Measurements from ENCODE around the gene DSCAML1.

DSCAML1 gene

GRCh38 chr11:117633186-117633754, 163.7 kb downstream of the DSCAML1 start:
- DNase-seq (ENCODE audit: low spot score), result no peak

DNA sequence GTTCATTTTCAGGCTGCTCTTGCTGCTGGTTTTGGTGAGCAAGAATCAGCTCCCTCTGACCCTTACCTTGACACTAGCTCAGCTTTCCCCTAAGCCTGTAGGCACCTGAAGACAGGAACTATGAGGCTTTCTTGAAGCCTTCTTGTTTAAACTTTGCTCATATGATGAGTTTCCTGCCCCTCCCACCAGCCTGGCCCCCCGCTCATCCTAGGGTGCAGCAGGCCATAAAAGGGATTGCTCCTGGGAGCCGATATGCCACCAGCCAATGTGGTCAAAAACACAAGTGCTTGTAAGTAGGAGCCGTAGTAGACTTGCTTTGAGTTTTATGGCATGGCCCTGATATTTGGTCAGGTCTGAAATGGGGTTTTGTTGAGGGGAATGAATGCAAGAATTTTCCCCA, 164.7 kb downstream of the DSCAML1 start:
- no peak for DNase-seq (ENCODE audit: low spot score)

DNA sequence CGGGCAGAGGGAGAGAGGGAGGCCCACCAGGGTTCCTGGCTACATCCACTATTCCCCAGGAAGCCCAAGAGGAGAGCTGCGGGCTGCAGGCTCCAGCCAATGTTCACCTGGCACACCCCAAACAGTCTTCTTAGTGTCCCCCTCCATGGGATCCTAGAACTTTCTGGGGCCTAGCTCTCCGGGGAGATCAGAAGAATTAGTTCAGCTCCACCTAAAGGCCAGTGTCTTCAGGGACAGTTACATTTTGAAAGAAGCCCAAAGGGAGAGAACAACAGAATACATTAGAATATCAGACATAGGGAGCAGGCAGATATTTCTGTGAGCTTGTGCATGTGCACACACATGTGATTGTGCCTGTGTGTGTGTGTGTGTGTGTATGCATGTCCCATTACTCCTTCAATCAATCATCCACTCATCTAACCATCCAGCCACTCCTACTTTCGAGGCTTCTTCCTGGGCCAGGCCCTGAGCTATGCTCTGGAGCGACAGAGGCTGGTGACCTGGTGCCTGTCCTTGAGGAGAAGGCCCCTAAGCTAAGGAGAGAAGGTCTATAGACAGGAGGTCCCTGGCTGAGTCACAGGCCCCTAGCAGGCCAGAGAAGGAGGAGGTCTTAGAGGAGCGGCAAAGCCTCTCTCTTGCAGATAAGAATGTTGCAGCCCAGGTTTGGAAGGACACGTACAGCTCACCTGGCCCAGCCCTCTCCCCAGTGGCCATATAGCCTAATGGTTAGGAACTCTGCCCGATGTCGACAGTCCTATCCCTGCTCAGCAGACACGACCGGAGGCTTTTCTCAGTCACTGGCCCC, 165.5 kb downstream of the DSCAML1 start:
- no peak for DNase-seq (ENCODE audit: low spot score)

GRCh38 chr11:117629891-117630538, 167.0 kb downstream of the DSCAML1 start:
- no peak for DNase-seq (ENCODE audit: low spot score)

- no peak for DNase-seq (ENCODE audit: low spot score)
These were observed 167.9 kb downstream of the DSCAML1 start for GRCh38 chr11:117629146-117629545.

DNA sequence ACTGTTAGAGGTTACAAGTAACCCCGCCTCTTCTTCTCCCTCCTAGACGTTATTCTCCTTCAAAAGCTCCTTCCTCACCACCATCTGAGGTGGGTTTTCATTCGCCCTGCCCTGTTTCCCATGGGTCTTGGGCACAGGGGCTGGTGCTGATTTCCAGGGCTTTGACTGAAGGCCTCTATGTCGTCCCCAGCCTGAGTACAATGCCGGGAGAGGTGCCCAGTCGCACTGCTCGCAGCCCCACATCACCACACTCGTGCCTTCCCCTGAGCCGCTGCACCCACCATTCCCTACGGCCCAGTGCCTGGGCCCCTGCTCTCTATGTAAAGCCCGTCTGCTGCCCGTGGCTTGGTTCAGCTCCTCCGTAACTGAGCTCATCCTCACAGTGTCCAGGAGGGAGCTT, 169.8 kb downstream of the DSCAML1 start:
- no peak for DNase-seq (ENCODE audit: low spot score)

- DNase-seq (ENCODE audit: low spot score), result no peak
These were observed 170.4 kb downstream of the DSCAML1 start for GRCh38 chr11:117626576-117626975.

GRCh38 chr11:117625237-117625636, 171.8 kb downstream of the DSCAML1 start:
- DNase-seq (ENCODE audit: low spot score), result no peak

DNA sequence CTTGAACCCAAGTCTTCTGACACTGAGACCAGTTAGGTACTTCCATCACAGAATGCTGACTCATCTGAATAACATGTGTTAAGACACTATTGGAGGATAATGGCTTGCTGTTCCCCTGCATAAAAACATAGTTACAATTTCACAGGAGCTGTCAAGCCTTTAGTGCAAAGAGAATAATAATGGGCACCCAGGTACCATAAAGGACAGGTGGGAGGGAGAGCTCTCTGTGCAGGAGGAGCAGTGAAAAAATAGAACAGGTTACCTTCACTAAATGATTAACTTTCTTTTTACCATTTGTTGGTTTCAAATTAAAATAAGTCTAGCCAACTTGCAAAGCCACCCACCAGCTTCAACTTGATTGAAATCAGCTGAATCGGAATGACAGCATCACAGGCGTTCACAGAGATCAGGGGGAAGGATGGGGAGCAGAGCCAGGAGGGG, 173.2 kb downstream of the DSCAML1 start:
- DNase-seq (ENCODE audit: low spot score), result no peak

DNA sequence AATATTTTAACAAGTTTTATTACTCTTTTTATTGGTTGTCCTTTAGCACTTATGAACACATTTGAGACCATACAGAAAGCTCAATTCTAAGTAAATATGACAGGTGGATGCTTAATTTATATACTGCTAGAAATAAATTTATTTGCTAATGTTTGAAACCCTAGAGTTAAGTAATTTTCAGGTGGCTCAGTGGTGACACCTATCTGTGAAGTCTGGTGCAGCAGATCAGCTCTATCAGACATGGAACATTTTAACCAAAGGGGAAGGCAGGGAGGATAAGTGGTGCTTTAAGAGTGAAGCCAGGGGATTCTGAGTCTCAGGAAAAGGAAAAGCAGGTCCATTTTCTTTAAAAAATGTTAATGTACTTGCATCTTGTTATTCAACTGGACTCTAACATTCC, 175.8 kb downstream of the DSCAML1 start:
- DNase-seq (ENCODE audit: low spot score), result peak; percentile 14

GRCh38 chr11:117620659-117621058, 176.4 kb downstream of the DSCAML1 start:
- DNase-seq (ENCODE audit: low spot score), result no peak

DNA sequence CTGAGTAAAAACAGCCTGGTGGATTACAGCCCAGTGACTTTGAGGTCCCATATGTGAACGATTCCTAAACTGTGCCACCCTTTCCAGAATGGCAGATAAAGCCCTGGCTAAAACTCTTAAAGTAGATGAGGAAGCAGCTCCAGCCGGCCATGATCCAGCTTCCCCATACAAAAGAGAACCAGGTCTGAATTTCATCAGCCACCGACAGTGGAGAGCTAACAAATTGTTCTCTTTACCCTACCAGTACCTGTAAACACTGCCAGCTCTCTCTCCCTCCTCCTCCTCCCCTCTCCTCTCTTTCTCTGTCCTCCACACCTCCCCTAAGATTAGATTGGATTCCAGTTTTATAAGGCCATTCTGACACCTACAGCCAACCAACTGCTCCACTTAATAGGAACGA, 176.9 kb downstream of the DSCAML1 start:
- DNase-seq (ENCODE audit: low spot score), result no peak

DNA sequence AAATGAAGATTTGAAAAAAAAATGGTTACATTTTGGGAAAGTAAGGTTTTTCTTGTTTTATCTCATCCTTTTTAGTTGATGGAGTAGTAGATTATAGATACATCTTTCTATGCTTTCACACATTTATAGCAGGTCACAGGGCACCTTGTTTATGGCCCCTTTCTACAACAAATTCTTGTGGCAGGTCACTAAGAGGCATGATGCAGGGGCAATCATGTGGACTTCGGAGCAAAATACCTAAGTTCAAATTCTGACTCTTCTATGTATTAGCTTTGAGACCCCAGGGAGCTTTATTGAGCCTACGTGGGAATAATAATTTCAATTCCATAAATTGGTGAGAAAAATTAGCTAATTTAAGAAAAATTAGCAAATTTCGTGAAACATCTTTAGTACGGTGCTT, 177.4 kb downstream of the DSCAML1 start:
- no peak for DNase-seq (ENCODE audit: low spot score)

- DNase-seq (ENCODE audit: low spot score), result no peak
These were observed 178.0 kb downstream of the DSCAML1 start for GRCh38 chr11:117618982-117619355.

DNA sequence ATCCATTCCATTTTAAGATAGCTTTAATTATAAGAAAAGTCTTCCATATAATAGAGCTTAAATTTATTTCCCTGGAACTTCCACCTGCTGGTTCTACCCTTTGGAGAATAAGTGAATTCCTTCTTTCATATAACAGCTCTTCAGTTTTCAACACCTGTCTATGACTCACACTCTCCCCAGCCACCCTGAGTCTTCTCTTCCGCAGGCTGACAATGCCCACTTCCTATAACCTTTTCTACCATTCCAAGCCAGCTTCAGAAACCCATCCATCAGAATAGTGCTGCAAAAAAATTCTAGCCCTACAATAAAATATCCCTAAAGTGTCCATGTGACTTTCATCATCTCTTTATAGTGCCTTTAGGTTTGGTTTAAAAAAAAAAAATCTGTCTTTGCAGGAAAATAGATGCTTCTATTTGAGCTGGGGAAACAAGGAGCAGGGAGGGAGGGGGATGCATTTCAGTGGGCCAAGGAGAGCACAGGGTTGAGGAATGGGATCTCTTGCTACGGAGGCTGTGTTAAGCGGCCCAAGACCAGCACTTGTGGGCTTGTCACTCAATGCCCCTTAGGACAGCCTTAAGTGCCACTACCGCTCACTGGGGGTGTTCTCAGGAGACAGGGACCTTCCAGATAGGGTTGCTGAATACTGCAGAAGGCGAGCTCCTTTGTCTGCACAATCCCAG, 178.6 kb downstream of the DSCAML1 start:
- no peak for DNase-seq (ENCODE audit: low spot score)

DNA sequence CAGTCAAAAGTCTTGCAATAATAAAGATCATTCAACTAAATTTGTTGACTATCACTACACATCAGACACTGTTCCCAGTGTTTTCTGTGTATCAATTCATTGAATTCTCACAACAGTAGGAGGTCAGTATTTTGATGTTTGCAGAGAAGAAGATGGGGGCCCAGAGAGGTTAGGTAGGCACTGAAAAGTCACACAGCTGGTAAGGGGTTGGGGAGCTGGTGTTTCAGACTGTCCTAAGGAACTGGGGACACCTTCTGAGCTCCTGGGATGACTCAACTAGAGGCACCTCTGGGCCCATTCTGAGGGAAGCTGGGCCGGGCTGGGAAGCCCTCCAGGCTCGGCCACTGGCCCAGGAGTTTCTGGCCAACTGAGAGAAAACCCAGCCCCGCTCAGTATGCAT, 180.0 kb downstream of the DSCAML1 start:
- no peak for DNase-seq (ENCODE audit: low spot score)

- DNase-seq (ENCODE audit: low spot score), result no peak
These were observed 182.3 kb downstream of the DSCAML1 start for GRCh38 chr11:117614728-117615127.

DNA sequence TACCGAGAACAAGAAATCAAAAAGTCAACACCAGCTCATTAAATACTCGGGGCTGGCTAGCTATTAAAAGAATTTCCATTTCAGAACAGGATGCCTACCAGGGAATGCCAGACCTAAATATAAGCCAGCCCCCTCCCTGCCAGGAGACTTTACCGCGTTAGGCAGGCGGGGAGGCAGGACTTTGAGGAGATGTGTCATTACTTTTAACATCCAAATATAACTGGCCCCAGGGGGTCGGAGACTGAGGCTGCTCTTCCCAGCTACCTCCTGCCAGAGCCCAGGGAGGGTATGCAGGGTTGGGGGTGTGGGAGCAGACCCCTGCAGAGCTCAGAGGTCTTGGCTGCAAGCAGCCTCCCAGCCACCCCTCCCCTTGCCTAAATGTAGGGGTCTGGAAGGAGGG, 183.5 kb downstream of the DSCAML1 start:
- DNase-seq (ENCODE audit: low spot score), result no peak

- DNase-seq (ENCODE audit: low spot score), result no peak
These were observed 184.8 kb downstream of the DSCAML1 start for GRCh38 chr11:117612177-117612576.

GRCh38 chr11:117610901-117611300, 186.1 kb downstream of the DSCAML1 start:
- DNase-seq (ENCODE audit: low spot score), result no peak

DNA sequence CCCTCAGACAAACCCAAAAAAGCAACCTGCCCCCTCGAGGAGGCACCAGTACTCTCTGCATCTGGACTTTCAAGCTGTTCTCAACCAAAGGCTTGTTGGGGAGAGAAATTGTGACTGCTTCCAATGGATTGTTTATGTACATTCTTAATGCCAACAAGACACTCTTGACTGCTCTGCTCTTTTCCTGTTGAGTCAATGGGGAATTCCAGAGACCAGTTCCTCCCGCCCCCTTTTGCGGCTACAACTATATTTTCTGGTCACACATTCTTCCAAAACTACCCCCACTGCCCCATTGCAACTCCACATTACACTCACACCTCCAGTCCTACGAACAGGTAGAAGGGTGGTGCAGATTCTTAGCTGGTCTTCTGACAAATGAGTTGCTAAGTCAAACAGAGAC, 187.0 kb downstream of the DSCAML1 start:
- no peak for DNase-seq (ENCODE audit: low spot score)

GRCh38 chr11:117607449-117607848, 189.6 kb downstream of the DSCAML1 start:
- DNase-seq (ENCODE audit: low spot score), result no peak

GRCh38 chr11:117606790-117607189, 190.2 kb downstream of the DSCAML1 start:
- DNase-seq (ENCODE audit: low spot score), result no peak

Measured in AG08395 (cell line).